ENCODE data around the gene RAD21L1.

- TF ChIP-seq ZFP3 (CRISPR knock-in tag; IDR thresholded peaks at IDR 0.05) (no peak), TCF4 (CRISPR knock-in tag; IDR thresholded peaks at IDR 0.05; ENCODE audit: borderline replicate concordance) (no peak), CREB5 (CRISPR knock-in tag; IDR thresholded peaks at IDR 0.05; ENCODE audit: low read depth) (no peak), POU6F1 (CRISPR knock-in tag; IDR thresholded peaks at IDR 0.05; ENCODE audit: borderline replicate concordance, low read depth) (no peak), CSRNP3 (CRISPR knock-in tag; IDR thresholded peaks at IDR 0.05) (no peak), CSDC2 (CRISPR knock-in tag; IDR thresholded peaks at IDR 0.05) (no peak), ESRRG (CRISPR knock-in tag; IDR thresholded peaks at IDR 0.05) (no peak), TOX (CRISPR knock-in tag; IDR thresholded peaks at IDR 0.05; ENCODE audit: borderline replicate concordance) (no peak), RARB (CRISPR knock-in tag; IDR thresholded peaks at IDR 0.05) (no peak), OSR1 (CRISPR knock-in tag; IDR thresholded peaks at IDR 0.05) (no peak), ARNTL (CRISPR knock-in tag; IDR thresholded peaks at IDR 0.05; ENCODE audit: borderline replicate concordance, low read depth) (no peak)
Measured at GRCh38 chr20:1178103-1178502, 47.7 kb upstream of the RAD21L1 start.

All from SK-N-SH treated with all-trans-retinoic acid at 6 μM for 48 hours (cell line).